IPS-20b (cell line): ENCODE measurements around the gene SVIP.

ENCODE experiments used
- H3K27ac ChIP-seq: one replicate; pipeline ENCODE4 v1.5.1; 2013; ENCODE audit warnings: low read length
- H3K27me3 ChIP-seq: 2 replicates; pipeline ENCODE4 v1.6.1; 2013; ENCODE audit warnings: mild to moderate bottlenecking, low read length, inconsistent platforms; ENCODE audit not compliant: insufficient read depth
- H3K36me3 ChIP-seq: 2 replicates; pipeline ENCODE4 v1.6.1; 2013; ENCODE audit warnings: low read depth, mild to moderate bottlenecking, inconsistent platforms, low read length, moderate library complexity; ENCODE audit not compliant: insufficient read depth
- H3K4me1 ChIP-seq: 2 replicates; pipeline ENCODE4 v1.6.1; 2013; ENCODE audit warnings: mild to moderate bottlenecking, control low read depth, inconsistent platforms, low read length, moderate library complexity; ENCODE audit not compliant: insufficient read depth
- H3K4me3 ChIP-seq: 2 replicates; pipeline ENCODE4 v1.5.1; 2013; ENCODE audit warnings: mild to moderate bottlenecking, low read length, inconsistent platforms
- H3K9ac ChIP-seq: 2 replicates; pipeline ENCODE4 v1.6.1; 2013; ENCODE audit warnings: low read depth, mild to moderate bottlenecking, inconsistent platforms, low read length, moderate library complexity
- H3K9me3 ChIP-seq: 2 replicates; pipeline ENCODE4 v1.6.1; 2013; ENCODE audit warnings: mild to moderate bottlenecking, low read depth, low read length, inconsistent platforms; ENCODE audit not compliant: insufficient read depth

The SVIP gene

GRCh38 chr11:22787551-22788162 lies 41.9 kb downstream of the SVIP start:
- Histone ChIP-seq H3K4me3 (no peak overlapping the region), H3K4me1 (no peaks in the 10 kb centered on the region), H3K27ac (no peak overlapping the region), H3K36me3 (no peaks in the 10 kb centered on the region), H3K9me3 (no peaks in the 10 kb centered on the region; the same call in 1 of the 2 replicates), H3K27me3 (no peaks in the 10 kb centered on the region), H3K9ac (no peak overlapping the region)

GRCh38 chr11:22787055-22787454 lies 42.5 kb downstream of the SVIP start:
- Histone ChIP-seq H3K27ac (no peak overlapping the region), H3K36me3 (no peaks in the 10 kb centered on the region), H3K27me3 (no peaks in the 10 kb centered on the region), H3K9ac (no peak overlapping the region), H3K4me1 (no peaks in the 10 kb centered on the region), H3K4me3 (no peak overlapping the region), H3K9me3 (no peaks in the 10 kb centered on the region; the same call in 1 of the 2 replicates)

GRCh38 chr11:22786475-22786874 lies 43.1 kb downstream of the SVIP start:
- Histone ChIP-seq H3K4me3 (no peak overlapping the region), H3K36me3 (no peaks in the 10 kb centered on the region), H3K4me1 (no peaks in the 10 kb centered on the region), H3K9me3 (no peaks in the 10 kb centered on the region; the same call in 1 of the 2 replicates), H3K9ac (no peak overlapping the region), H3K27ac (no peak overlapping the region), H3K27me3 (no peaks in the 10 kb centered on the region)

GRCh38 chr11:22785251-22785650 lies 44.4 kb downstream of the SVIP start:
- Histone ChIP-seq H3K4me3 (no peak overlapping the region), H3K4me1 (no peaks in the 10 kb centered on the region), H3K36me3 (no peaks in the 10 kb centered on the region), H3K27me3 (no peaks in the 10 kb centered on the region), H3K9me3 (no peaks in the 10 kb centered on the region; the same call in 1 of the 2 replicates), H3K9ac (no peak overlapping the region), H3K27ac (no peak overlapping the region)

- H3K9me3 ChIP-seq = no peaks in the 10 kb centered on the region; the same call in 1 of the 2 replicates
- no peaks in the 10 kb centered on the region for H3K4me1 ChIP-seq
- H3K36me3 ChIP-seq = no peaks in the 10 kb centered on the region
- no peaks in the 10 kb centered on the region for H3K27me3 ChIP-seq
- no peak overlapping the region for H3K27ac ChIP-seq
- H3K9ac ChIP-seq = no peak overlapping the region
- H3K4me3 ChIP-seq = no peak overlapping the region
Measured at GRCh38 chr11:22780952-22781593, 48.5 kb downstream of the SVIP start.

- H3K4me3 ChIP-seq = no peak overlapping the region
- H3K27me3 ChIP-seq = no peaks in the 10 kb centered on the region
- no peaks in the 10 kb centered on the region for H3K36me3 ChIP-seq
- no peak overlapping the region for H3K27ac ChIP-seq
- H3K9me3 ChIP-seq = no peaks in the 10 kb centered on the region; the same call in 1 of the 2 replicates
- H3K4me1 ChIP-seq = no peaks in the 10 kb centered on the region
- no peak overlapping the region for H3K9ac ChIP-seq
Measured at GRCh38 chr11:22779850-22780249, 49.8 kb downstream of the SVIP start.

GRCh38 chr11:22778642-22779041 lies 51.0 kb downstream of the SVIP start:
- Histone ChIP-seq H3K4me3 (no peak overlapping the region), H3K27ac (no peak overlapping the region), H3K9me3 (no peaks in the 10 kb centered on the region; the same call in 1 of the 2 replicates)

GRCh38 chr11:22775248-22775647 lies 54.4 kb downstream of the SVIP start:
- H3K36me3 ChIP-seq = no peaks in the 10 kb centered on the region
- no peak overlapping the region for H3K27ac ChIP-seq
- no peak overlapping the region for H3K9ac ChIP-seq
- H3K4me1 ChIP-seq = no peaks in the 10 kb centered on the region
- H3K9me3 ChIP-seq = no peaks in the 10 kb centered on the region
- H3K4me3 ChIP-seq = no peak overlapping the region
- H3K27me3 ChIP-seq = no peaks in the 10 kb centered on the region

More at GRCh38 chr11:22778642-22779041, 51.0 kb downstream of the SVIP start:
- no peaks in the 10 kb centered on the region for H3K4me1 ChIP-seq
- H3K36me3 ChIP-seq = no peaks in the 10 kb centered on the region
- H3K9ac ChIP-seq = no peak overlapping the region
- H3K27me3 ChIP-seq = no peaks in the 10 kb centered on the region

- Histone ChIP-seq H3K27ac (no peak overlapping the region), H3K9ac (no peak overlapping the region), H3K4me3 (no peak overlapping the region), H3K36me3 (no peaks in the 10 kb centered on the region), H3K9me3 (no peaks in the 10 kb centered on the region), H3K27me3 (no peaks in the 10 kb centered on the region), H3K4me1 (no peaks in the 10 kb centered on the region)
Measured at GRCh38 chr11:22774716-22775115, 54.9 kb downstream of the SVIP start.

- no peak overlapping the region for H3K9ac ChIP-seq
- H3K9me3 ChIP-seq = no peaks in the 10 kb centered on the region
- no peaks in the 10 kb centered on the region for H3K4me1 ChIP-seq
- H3K36me3 ChIP-seq = no peaks in the 10 kb centered on the region
- H3K27ac ChIP-seq = no peak overlapping the region
- H3K4me3 ChIP-seq = no peak overlapping the region
- H3K27me3 ChIP-seq = no peaks in the 10 kb centered on the region
Measured at GRCh38 chr11:22769081-22769480, 60.5 kb downstream of the SVIP start.
